Measurements from ENCODE around the gene CCNI. TPM values are rescaled to one million over a fixed set of nuclear protein-coding genes. Genes with fewer than 3 reads are reported as not detected.
"Not testable (repeated sequence)": the region's sequence is repeated elsewhere in the genome, so short reads cannot be mapped to it uniquely, and the experiment has no call there.

Gene CCNI, protein sequence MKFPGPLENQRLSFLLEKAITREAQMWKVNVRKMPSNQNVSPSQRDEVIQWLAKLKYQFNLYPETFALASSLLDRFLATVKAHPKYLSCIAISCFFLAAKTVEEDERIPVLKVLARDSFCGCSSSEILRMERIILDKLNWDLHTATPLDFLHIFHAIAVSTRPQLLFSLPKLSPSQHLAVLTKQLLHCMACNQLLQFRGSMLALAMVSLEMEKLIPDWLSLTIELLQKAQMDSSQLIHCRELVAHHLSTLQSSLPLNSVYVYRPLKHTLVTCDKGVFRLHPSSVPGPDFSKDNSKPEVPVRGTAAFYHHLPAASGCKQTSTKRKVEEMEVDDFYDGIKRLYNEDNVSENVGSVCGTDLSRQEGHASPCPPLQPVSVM
- 97.7 and 116 TPM in 2 replicates for total RNA-seq (2014; rRNA removed; shearing (Covaris generic))

DNA sequence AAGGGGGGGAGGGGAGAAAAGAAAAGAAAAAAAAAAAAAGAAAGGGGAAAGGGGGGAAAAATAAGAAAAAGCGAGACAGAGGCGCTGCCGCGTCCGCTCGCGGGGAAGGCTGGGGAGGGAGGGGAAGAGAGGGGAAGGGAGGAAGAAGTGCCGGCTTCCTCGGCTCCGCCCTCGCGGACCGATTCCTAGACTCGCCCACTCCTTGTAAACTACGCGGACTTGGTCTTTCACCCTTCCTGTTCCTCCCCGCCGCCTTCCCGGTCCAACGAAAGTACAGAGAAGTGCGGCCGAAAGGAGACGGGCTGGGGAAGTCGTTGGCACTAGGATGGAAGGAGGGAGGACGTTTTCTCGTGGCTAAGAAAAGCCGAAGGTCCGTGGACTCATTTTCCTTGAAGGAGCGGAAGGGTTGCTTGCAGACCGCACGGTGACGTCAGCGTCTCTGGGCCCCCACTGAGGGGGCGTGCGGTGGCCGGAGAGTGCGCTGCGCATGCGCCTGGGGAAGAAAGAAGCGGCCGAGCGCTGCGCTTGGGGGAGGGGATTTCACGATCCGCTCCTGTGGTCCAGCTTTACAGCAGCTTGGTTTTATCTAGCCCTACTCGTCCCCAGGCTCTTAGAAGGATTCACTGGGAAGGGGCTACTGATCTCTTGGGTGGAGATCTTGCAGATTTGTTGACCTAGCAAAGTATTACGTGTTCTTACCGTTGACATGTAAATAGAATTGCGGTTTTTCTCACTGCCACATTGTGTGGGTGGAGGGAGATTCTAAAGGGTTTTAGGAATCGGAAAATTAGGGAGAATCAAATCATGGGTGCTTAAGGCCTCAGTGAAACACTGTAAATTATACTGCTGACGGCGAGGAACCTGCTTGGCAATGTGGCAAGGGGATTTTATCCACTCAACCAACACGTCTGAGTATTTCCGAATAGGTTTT is at the start of gene CCNI:
Gene CCNI (minus strand): TSS at position 121 of the 931 bp plus-strand sequence. CDS start 9,627 bp downstream, outside the sequence.
- DNase-seq (ENCODE audit: low read depth): peak; percentile 94

DNA sequence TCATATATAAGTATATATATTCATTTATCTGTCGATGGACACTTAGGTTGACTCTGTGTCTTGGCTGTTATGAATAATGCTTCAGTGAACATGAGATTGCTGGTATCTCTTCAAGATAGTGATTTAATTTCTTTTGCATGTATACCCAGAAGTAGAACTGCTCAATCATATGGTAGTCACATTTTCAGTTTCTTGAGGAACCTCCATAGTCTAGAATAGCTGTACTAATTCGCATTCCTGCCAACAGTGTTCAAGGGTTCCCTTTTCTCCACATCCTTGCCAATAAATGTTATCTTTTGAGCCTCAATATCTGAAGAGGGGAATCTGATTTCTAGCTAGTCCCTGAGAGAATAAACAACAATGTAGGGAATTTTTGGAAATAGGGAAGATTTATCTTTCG is 48.8 kb upstream of the CCNI start:
- no peak for DNase-seq (ENCODE audit: low read depth)

DNA sequence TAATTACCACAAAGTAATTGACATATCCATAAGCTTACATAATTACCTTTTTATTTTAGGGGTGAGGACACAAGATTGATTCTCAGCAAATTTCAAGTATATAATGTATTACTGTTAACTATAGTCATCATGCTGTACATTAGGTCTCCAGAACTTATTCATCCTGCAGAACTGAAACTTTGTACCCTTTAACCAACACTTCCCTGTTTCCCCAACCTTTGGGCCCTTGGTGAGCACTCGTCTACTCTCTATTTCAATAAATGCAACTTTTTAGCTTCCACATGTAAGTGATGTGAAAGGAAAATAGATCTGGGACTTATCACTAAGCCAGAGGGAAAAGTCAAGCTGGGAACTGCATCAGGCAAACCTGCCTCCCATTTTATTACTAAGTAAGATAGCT is 47.6 kb upstream of the CCNI start:
- no peak for DNase-seq (ENCODE audit: low read depth)

DNA sequence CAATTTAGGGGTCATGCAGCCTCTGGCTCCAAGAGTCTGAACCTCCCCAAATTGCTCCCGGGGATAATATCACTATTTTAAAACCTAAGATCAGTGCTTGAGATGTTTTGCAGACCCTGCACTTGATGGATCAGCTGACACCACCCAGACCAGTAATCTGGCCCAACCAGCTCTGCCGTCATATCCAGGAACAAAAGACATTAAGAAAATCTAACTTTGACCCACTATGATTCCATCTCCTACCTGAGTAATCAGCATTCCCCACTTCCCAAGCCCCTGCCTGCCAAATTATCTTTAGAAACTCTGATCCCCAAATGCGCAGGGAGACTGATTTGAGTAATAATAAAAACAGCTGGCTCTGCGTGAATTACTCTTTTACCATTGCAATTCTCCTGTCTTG is 46.9 kb upstream of the CCNI start:
- no peak for DNase-seq (ENCODE audit: low read depth)

DNA sequence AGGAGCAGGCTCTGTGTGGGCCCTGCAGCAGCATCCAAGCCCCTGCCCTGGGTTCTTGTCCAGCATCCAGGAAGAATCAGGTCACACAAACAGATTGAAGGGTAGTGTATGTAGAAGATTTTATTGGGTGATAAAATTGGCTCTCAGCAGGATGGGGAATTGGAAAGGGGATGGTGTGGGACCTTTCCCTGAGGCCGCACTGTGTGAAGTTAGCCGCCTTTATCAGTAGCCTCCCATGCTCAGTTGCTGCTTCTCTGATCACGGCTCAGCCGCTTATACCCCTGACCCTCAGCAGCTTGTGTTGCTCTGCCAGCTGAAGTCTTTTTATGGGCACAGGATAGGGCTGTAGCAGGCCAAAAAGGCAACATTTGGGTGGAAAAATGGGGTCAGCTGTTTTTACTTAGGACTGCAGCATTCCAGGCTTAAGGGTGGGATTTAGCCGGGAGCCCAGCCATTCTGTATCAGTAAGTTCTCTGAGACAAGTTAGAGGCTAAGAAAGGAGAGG is 46.0 kb upstream of the CCNI start:
- DNase-seq (ENCODE audit: low read depth): no peak

DNA sequence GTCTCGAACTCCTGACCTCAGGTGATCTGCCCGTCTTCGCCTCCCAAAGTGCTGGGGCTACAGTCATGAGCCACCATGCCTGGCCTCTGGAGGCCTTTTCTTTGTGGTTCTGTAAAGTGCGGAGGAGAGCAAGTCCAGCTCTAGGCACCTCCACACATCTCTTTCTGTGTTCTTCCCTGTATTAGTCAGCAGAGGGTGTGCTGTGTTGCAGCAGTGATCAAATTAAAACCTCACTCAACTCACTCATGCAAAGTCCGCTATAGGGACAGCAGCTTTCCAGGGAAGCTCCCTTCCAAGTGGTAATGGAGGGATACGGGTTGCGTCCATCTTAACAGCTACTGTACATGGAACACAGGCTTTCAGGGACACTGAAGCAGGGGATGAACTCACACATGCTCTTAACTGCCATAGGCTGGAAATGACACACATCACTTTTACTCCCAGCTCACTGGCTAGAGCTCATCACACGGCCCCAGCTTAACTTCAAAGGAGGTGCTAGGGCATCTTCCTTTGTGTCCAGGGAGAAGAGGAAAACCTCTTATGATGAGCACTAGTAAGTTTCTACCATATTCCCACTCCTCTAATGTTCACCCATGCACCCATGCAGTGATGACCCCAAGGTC is 45.2 kb upstream of the CCNI start:
- DNase-seq (ENCODE audit: low read depth): peak; percentile 12

DNA sequence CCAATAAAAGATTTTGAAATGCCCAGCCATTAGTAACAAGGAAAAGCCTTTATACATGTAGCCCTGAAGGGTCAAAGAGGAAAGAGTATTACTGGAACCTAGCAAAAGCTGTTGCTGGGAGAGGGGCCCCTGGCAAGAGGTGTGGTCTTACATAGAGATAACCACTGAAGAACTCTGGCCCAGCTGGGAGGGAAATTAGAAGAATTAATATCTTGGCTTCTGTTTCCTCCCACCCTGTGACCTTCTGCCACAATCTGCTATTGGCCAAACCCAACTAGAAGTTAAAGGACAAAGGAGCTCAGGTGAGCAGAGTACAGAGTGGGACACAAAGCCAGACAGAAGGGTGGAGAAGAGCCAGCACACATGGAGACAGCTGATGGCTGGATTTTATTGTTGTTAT is 41.9 kb upstream of the CCNI start:
- DNase-seq (ENCODE audit: low read depth): no peak

DNA sequence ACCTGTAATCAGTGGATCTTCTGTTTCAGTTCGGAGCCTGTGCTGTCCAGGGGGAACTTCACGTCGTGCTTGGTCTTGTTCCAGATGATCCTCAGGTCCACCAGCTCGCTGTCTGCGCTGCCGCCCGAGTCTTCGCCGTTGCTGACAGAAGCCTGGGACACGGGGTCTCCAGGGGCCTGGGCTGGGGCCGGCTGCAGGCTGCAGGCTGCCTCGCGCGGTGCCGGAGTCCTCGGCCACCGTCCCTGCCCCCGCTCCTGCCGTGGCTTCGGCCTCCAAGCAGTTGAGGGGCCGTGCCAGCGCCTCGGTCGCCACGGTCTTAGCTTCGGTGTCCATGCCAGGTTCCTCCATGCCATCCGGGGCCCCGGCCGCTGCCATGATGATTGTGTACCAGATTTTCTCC is 37.3 kb upstream of the CCNI start:
- no peak for DNase-seq (ENCODE audit: low read depth)

DNA sequence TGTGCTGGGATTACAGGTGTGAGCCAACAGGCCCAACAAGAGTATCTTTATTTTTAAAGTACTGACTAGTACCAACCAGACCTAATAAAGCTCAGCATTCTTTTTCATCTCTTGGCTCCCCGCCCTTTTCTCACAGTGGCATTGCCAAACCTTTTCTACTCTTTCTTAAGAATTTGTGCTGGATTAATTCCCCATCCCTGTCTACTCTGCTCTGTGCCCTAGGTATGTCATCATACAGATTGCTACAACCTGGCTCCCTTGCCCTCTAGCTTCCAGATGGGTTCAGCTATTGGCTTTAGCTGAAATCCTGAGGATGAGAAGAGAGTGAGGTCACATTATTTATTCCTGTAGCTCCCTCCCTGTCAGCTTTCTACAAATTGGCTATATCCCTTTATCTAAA is 34.9 kb upstream of the CCNI start:
- no peak for DNase-seq (ENCODE audit: low read depth)

DNA sequence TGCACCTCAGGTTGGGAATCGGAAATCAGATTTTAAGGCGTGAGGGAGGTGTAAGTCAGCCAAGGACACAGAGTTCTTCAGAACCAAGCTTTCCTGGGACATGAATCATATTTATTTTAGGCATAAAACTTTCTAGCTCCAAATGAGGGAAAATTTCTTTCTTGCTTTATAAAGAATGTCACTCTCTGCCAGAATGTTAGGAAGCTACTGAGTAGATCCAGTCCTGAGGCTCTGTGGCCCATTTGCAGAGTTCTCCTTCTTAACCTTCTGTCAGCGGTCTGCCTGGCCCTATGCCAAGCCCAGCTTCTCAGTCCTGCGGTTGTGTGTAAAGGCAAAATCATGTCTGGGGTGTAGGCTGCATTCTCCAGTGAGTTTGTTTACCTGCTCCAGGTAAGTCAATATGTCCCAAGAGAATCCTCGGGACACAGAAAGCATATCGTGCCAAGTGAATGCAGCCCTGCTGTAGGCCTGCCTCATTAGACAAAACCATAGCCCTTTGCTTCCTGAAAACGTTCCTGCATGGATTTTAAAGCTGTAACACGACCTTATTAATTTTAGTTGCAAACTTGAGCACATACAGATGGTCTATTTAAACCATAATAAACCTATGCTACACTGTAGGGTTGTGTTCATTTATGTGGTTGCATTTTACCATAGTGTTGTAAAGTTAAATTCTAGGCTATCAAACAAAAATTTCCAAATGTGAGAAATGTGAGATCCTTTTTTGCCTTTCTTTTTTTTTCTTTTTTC is 29.2 kb upstream of the CCNI start:
- DNase-seq (ENCODE audit: low read depth): peak; percentile 33

DNA sequence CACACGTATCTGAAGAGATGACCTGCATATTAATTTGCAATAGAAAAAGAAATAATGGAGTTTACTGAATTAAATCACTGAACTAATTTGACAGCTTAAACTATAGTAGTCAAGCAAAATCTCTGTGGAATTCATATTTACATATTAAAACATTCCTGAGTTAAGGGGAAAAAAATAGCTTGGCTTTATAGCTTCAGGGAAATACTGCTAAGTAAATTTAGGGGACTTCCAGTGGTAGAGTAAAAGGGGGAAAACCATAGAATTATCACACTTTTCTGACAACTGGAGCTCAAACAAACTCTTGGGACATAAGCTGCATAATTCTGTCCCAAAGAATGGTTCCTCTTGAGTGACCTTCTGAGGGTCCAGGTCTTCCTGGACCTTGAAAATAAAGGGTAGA is 28.6 kb upstream of the CCNI start:
- DNase-seq (ENCODE audit: low read depth): no peak

DNA sequence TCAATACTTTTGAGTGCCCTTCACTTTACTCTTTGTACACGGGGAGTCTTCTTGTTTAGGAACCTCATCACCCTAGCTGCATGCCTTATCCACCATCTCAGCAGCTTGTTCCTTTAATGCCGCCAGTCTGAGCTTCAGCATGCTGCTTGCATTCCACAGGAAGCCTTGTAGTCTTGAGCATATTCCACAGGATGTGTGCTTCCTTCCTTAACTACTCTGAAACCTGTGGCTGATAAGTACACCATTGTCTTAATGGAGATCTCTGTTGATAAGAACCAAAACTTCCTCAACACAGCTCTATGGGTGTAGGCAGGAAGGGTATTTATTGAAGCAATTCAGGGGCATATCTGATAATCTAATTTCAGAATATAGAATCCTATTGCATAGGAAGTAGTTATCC is 24.4 kb upstream of the CCNI start:
- no peak for DNase-seq (ENCODE audit: low read depth)

DNA sequence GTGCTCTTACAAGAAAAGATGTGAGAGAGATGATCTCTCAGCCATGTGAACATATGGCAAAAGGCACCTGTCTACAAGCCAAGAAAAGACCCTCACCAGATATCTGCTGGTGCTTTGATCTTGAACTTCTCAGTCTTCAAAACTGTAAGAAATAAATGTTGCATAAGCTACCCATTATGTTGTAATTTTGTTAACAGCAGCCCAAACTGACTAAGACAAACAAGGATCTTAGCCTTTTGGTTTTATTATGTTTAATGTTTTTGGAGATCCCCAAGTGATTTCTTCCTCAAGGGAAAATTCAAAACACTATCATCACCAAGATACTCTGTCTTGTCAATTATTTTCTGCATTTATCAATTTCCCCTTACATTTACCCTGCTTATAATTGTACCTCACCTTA is 21.8 kb upstream of the CCNI start:
- no peak for DNase-seq (ENCODE audit: low read depth)

DNA sequence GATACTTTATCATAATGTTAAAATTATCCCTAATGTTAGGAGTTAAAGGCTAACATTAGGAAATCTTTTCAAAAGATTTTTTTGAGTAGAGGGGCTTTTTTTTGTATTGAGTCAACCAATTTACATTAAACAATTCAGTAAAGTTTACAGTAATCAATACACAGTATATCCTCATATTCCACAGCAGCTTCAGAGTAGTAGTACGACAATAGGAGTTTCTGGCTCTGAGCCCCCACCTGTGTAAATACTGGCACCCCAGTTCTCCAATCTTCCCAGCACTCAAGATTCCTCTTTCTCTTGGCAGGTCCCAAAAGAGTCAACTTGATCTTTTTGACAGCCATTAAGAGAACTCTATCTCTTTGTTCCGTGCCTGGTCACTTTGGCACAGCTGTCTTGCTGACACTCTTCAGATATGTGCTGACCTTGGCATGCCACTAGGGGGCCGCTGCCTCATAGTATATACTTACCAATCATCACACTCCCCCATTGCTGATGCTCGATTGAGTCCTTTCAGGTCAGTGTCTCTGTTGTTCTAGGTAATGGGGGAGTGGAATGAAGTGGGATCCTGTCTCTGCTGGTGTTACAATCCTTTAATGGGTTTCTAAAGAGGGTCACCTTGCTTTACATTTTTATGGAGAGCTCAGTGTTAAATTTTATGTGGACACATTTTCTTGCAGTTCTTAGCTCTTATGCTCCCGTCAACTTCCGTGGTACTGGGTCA is 19.5 kb upstream of the CCNI start:
- peak; percentile 58 for DNase-seq (ENCODE audit: low read depth)

DNA sequence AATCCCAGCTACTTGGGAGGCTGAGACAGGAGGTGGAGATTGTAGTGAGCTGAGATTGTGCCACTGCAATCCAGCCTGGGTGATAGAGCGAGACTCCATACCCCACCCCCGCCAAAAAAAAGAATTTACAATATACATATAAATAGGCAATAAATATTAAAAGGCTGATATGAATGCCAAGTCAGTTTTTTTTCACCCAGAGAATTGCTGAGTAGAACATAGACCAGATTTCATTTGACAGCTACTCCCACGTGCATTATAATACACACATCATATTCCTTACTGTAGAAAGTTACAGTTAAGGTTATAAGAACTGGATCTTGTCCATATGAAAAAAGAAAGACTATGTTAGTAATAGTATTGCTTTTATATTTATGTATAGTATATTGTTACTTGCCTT is 18.7 kb upstream of the CCNI start:
- no peak for DNase-seq (ENCODE audit: low read depth)

DNA sequence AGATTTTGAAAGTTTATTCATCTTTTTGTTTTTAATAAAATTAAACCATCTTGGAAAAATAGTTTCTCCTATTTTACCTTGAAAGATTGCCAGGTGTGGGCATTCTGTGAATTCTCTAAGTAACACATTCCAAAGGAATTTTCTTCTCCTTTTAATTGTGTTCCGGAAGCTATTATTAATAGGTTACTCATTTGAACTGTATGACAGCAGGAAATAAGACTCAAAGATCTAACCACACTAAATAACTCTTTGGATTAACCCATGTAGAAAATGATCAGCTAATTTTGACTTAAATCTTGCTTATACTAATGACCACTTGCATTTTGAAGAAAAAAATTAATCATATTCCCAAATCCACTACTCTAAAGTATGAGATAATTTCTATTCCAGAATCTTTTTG is 17.6 kb upstream of the CCNI start:
- DNase-seq (ENCODE audit: low read depth): peak; percentile 35

DNA sequence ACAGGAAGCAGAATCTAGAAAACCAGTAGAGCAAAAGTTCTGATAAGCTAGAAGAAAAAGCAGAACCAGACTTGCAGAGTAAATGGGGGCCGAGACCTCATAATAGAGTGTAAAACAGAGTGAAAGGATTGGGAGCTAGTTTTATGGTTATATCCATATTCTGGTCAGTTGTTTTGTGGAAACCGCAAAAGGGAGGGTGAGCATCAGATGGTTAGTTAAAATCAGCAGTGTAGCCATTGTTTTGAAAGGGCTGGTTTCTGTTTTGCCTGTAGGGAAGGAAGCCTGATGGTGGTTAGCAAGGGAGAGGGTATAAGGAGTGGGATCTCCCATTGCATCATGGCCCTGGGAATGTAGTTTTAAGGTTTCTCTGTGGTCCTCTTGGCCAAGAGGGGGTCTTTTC is 17.2 kb upstream of the CCNI start:
- peak; percentile 79 for DNase-seq (ENCODE audit: low read depth)

DNA sequence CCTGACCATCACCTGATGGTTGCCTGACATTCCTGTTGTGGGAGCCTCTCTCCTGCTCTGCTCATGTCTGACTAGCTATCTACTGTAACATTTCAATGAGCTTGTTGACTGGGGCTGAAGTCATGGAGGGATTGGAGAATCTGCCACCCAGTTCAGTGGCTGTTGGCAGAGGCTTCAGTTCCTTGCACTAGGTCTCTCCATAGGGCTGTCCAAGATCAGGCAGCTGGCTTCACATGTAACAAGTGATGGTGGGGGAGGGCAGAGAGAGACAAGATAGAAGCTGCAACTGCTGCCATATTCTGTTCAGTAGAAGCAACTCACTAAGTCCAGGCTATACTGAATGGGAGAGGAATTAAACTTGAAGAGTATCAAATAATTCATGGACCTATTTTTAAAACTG is 14.1 kb upstream of the CCNI start:
- no peak for DNase-seq (ENCODE audit: low read depth)

DNA sequence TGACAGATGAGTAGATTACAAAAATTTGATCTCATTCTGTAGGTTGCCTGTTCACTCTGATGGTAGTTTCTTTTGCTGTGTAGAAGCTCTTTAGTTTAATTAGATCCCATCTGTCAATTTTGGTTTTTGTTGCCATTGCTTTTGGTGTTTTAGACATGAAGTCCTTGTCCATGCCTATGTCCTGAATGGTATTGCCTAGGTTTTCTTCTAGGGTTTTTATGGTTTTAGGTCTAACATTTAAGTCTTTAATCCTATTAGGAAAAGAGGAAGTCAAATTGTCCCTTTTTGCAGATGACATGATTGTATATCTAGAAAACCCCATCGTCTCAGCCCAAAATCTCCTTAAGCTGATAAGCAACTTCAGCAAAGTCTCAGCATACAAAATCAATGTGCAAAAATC is 11.2 kb upstream of the CCNI start:
- not testable (repeated sequence) for DNase-seq (ENCODE audit: low read depth)

DNA sequence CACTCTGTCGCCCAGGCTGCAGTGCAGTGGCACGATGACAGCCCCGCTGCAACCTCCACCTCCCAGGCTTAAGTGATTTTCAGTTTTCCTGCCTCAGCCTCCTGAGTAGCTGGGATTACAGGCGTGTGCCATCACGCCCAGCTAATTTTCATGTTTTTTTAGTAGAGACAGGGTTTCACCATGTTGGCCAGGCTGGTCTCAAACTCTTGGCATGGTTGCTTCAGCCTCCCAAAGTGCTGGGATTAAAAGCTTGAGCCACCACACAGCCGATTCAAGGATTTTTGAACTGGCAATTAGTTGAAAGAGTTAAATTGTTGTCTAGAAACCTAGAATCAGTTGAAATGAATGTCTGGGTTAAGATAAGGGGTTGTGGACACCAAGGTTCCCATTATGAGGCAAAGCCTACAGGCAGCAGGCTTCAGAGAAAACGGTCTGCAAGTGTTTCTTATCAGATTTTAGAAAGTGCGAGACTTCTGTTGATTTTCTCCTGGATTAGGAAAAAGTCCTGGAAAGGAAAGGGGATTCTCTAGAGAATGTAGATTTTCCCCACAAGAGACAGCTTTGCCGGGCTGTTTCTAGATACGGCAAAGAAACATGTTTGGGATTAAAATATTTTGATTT is 8.3 kb upstream of the CCNI start:
- no peak for DNase-seq (ENCODE audit: low read depth)
